B cell (primary cell): Measurements from ENCODE around the gene PPP2R2C. TPM values are rescaled to one million over a fixed set of nuclear protein-coding genes. Genes with fewer than 3 reads are reported as not detected.

Source experiments
- ATAC-seq: fragments of 200-7000 bp; cut with Tn5 transposase; one replicate; pipeline ENCODE4 v1.10.0; 2021; ENCODE audit warnings: low read depth, mild to moderate bottlenecking, moderate number of reproducible peaks, moderate library complexity
- CTCF ChIA-PET: fragments of 350-600 bp; sonication (Branson Sonifier 250); formaldehyde crosslinking; loops from one replicate; lab custom pipeline; 2021; ENCODE audit warnings: antibody characterized with exemption, inconsistent platforms; lab: Charles Lee
- POLR2A ChIA-PET: fragments of 350-600 bp; sonication (Branson Sonifier 250); formaldehyde crosslinking; loops from one replicate; lab custom pipeline; 2021; ENCODE audit warnings: antibody characterized with exemption; lab: Charles Lee
- DNase-seq: peaks from one replicate; pipeline ENCODE4 v3.0.0; 2013
- H2AFZ ChIP-seq: 2 replicates; pipeline ENCODE4 v1.6.1; 2012; ENCODE audit warnings: mild to moderate bottlenecking, low read depth, low read length; ENCODE audit not compliant: insufficient read depth, poor library complexity, severe bottlenecking
- H3K27ac ChIP-seq, 2 donors: 1 replicate in 1 of 2; 2 replicates in 1 of 2; pipeline ENCODE4 v1.5.1; 2012 to 2013; ENCODE audit warnings: low read length in 2 of 2, mild to moderate bottlenecking in 2 of 2, moderate library complexity in 1 of 2
- H3K27me3 ChIP-seq, 4 experiments: fragments of 200-600 bp in 1 of 4; sonication (generic) in 1 of 4; replicated peaks in 1 of 4; 1 replicate in 2 of 4; 2 replicates in 2 of 4; pipeline versions ENCODE4 v1.6.1 to v1.7.0; 2013 to 2016; ENCODE audit warnings: low read length in 3 of 4, mild to moderate bottlenecking in 2 of 4, mixed read lengths in 1 of 4, moderate library complexity in 1 of 4; ENCODE audit not compliant: insufficient read depth in 4 of 4, control insufficient read depth in 3 of 4; ENCODE audit errors: control extremely low read depth in 1 of 4
- H3K36me3 ChIP-seq, 2 experiments: replicated peaks in 1 of 2; 1 replicate in 1 of 2; 2 replicates in 1 of 2; pipeline versions ENCODE4 v1.6.1 to v1.7.1; 2013; ENCODE audit warnings: low read length in 1 of 2; ENCODE audit not compliant: insufficient read depth in 2 of 2, control insufficient read depth in 1 of 2; ENCODE audit errors: control extremely low read depth in 1 of 2, extremely low read depth in 1 of 2
- H3K4me1 ChIP-seq, 2 donors: fragments of 200-600 bp in 1 of 2; sonication (generic) in 1 of 2; 1 replicate in 1 of 2; 2 replicates in 1 of 2; pipeline versions ENCODE4 v1.5.1 to v1.6.1; 2013 to 2017; ENCODE audit warnings: low read length in 2 of 2; ENCODE audit not compliant: control insufficient read depth in 2 of 2, insufficient read depth in 2 of 2
- H3K4me2 ChIP-seq: replicated peaks from 2 replicates; pipeline ENCODE3; 2012; ENCODE audit warnings: mild to moderate bottlenecking, low read depth, low read length; ENCODE audit not compliant: poor library complexity, severe bottlenecking
- H3K4me3 ChIP-seq, 5 experiments: fragments of 200-600 bp in 1 of 5; sonication (generic) in 1 of 5; 1 replicate in 3 of 5; 2 replicates in 2 of 5; pipeline versions ENCODE4 v1.5.1 to v1.7.0; 2011 to 2016; ENCODE audit warnings: low read length in 4 of 5, mild to moderate bottlenecking in 4 of 5, low read depth in 2 of 5, control low read depth in 1 of 5, moderate library complexity in 1 of 5; ENCODE audit not compliant: insufficient read depth in 1 of 5; ENCODE audit errors: control extremely low read depth in 1 of 5, extremely low read depth in 1 of 5
- H3K79me2 ChIP-seq: fragments of 200-600 bp; sonication (generic); one replicate; pipeline ENCODE4 v1.6.0; 2016; ENCODE audit warnings: low read length; ENCODE audit not compliant: control insufficient read depth, insufficient read depth
- H3K9ac ChIP-seq: fragments of 200-600 bp; sonication (generic); 2 replicates; pipeline ENCODE4 v1.6.1; 2017; ENCODE audit warnings: mild to moderate bottlenecking, low read length, moderate library complexity
- H3K9me3 ChIP-seq, 3 donors: one replicate each; pipeline versions ENCODE4 v1.6.1 to v1.7.1; 2013; ENCODE audit warnings: low read length in 2 of 3; ENCODE audit not compliant: control insufficient read depth in 2 of 3, insufficient read depth in 1 of 3; ENCODE audit errors: control extremely low read depth in 1 of 3
- H4K20me1 ChIP-seq: 2 replicates; pipeline ENCODE4 v1.6.0; 2012; ENCODE audit warnings: mild to moderate bottlenecking, low read length; ENCODE audit not compliant: insufficient read depth, control insufficient read depth, poor library complexity, severe bottlenecking
- H3K27ac Mint-ChIP-seq: one replicate; pipeline ENCODE4 v1.8.0; 2021; ENCODE audit warnings: mixed read lengths
- H3K27me3 Mint-ChIP-seq: one replicate; pipeline ENCODE4 v1.8.0; 2021; ENCODE audit warnings: mixed read lengths
- H3K4me1 Mint-ChIP-seq: one replicate; pipeline ENCODE4 v1.8.0; 2021; ENCODE audit warnings: mixed read lengths
- H3K4me3 Mint-ChIP-seq: one replicate; pipeline ENCODE4 v1.8.0; 2021; ENCODE audit warnings: mixed read lengths
- H3K9me3 Mint-ChIP-seq: one replicate; pipeline ENCODE4 v1.8.0; 2022; ENCODE audit warnings: mixed read lengths; ENCODE audit not compliant: insufficient read depth
- EZH2 ChIP-seq: IDR thresholded peaks from 2 replicates; pipeline ENCODE4 v1.6.1; 2012; ENCODE audit warnings: borderline replicate concordance, low read depth, mild to moderate bottlenecking, moderate library complexity, low read length; ENCODE audit not compliant: insufficient read depth, poor library complexity, severe bottlenecking
- WGBS: methylation state at CpG from one replicate; pipeline ENCODE4 v1.1.5; 2013; ENCODE audit warnings: missing lambda C conversion rate; ENCODE audit not compliant: insufficient coverage; 5-methylcytosine and 5-hydroxymethylcytosine counted together
- intact Hi-C: fragments of 100-400 bp; cut with micrococcal nuclease; formaldehyde crosslinking; loops from one replicate; pipeline ENCODE4 v1.10.0; 2022
- polyA plus RNA-seq: library from polyadenylated mRNA; depleted of rRNA; stranded (reverse); fragments of >200 nt; gene quantifications from 2 replicates; pipeline ENCODE4 v1.2.3, GENCODE V29; 2012
- total RNA-seq, 2 donors: library from RNA; stranded (reverse); fragments of 120-200 nt in 1 of 2; gene quantifications; 1 replicate in 1 of 2; 2 replicates in 1 of 2; pipeline versions ENCODE4 v1.2.3 to v1.2.4, GENCODE V29; 2013 to 2022
- TF ChIP-seq, protein P1 (sequence below): fragments of 200-600 bp; IDR thresholded peaks from one replicate; pipeline ENCODE4 v1.8.0; 2022; ENCODE audit warnings: antibody characterized with exemption, mild to moderate bottlenecking

The PPP2R2C gene
- total and polyA plus RNA-seq, 2 donors (not counting 1 experiment from before 2014, with no cell fraction given): not detected

DNA sequence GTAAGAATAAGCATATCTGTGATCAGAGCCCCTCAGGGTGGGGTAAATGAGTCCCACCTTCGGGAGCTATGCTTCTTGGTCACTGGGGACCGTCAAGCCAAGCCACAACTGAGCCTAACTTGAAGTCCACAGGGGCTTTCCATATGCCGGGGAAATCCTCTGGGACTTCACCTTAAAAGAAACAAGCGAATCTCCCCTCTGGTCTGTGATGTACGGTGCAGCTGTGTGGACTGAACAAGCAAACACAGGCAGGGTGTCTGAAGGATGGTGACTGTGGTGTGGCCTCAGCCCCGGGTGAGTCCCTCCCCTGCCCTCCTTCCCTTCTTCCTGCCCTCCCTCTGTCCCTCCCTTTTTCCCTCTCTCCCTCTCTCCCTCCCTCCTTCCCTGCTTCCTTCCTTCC, 29.7 kb upstream of the PPP2R2C start:
- H3K9me3 Mint-ChIP-seq: peaks cover 11% of the 10 kb centered on the region
- Histone ChIP-seq H3K79me2 (no peaks in the 10 kb centered on the region), H3K4me3 (no peak overlapping the region), H2AFZ (no peak overlapping the region), H3K4me1 (no peaks in the 10 kb centered on the region), H3K9ac (no peak overlapping the region), H3K27me3 (no peaks in the 10 kb centered on the region), H3K27ac (no peak overlapping the region), H3K4me2 (no peak overlapping the region), H3K9me3 (peaks cover 0 to 19% (median 17%) of the 10 kb centered on the region in 3 donors), H4K20me1 (no peaks in the 10 kb centered on the region), H3K36me3 (no peaks in the 10 kb centered on the region)
- no peak overlapping the region for H3K27ac Mint-ChIP-seq
- ATAC-seq (no peak), DNase-seq (no peak)
- ChIA-PET CTCF (no interaction called here), POLR2A (no interaction called here)
- no peak overlapping the region for H3K4me3 Mint-ChIP-seq
- intact Hi-C loops: no loop called here
- TF ChIP-seq, protein P1, sequence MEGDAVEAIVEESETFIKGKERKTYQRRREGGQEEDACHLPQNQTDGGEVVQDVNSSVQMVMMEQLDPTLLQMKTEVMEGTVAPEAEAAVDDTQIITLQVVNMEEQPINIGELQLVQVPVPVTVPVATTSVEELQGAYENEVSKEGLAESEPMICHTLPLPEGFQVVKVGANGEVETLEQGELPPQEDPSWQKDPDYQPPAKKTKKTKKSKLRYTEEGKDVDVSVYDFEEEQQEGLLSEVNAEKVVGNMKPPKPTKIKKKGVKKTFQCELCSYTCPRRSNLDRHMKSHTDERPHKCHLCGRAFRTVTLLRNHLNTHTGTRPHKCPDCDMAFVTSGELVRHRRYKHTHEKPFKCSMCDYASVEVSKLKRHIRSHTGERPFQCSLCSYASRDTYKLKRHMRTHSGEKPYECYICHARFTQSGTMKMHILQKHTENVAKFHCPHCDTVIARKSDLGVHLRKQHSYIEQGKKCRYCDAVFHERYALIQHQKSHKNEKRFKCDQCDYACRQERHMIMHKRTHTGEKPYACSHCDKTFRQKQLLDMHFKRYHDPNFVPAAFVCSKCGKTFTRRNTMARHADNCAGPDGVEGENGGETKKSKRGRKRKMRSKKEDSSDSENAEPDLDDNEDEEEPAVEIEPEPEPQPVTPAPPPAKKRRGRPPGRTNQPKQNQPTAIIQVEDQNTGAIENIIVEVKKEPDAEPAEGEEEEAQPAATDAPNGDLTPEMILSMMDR: no peak
- no peak for TF ChIP-seq EZH2
- H3K27me3 Mint-ChIP-seq: peaks cover 12% of the 10 kb centered on the region
- WGBS: 71% methylated on average over 3 of the region's 6 CpGs
- H3K4me1 Mint-ChIP-seq: no peaks in the 10 kb centered on the region

DNA sequence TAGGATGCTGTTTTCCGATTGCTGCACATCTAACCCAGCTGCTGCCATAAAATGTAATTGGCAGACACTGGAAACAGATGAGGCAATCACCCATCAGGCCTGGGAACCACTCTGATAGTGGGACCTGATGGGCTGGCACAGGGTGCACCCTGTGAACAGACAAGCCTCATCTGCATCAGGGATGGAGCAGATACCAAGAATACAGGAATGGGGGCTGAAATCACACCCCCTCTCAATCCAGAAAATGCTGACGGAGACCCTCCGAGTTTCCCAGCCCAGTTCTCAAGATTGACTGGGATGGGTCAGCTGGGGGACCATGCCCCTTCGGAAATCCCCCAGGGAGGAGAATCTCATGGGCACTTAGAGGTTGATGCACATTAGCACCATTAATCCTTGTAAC, 28.8 kb upstream of the PPP2R2C start:
- ChIA-PET POLR2A (no interaction called here), CTCF (no interaction called here)
- ATAC-seq (no peak), DNase-seq (no peak)
- no peaks in the 10 kb centered on the region for H3K27me3 ChIP-seq
- H3K4me1 ChIP-seq: no peaks in the 10 kb centered on the region
- peaks cover 16% of the 10 kb centered on the region for H3K27me3 Mint-ChIP-seq
- peaks cover 10% of the 10 kb centered on the region for H3K9me3 Mint-ChIP-seq
- no peaks in the 10 kb centered on the region for H3K4me1 Mint-ChIP-seq
- no peaks in the 10 kb centered on the region for H3K79me2 ChIP-seq
- intact Hi-C loops: no loop called here
- no peak overlapping the region for H3K27ac Mint-ChIP-seq
- peaks cover 0 to 14% (median 12%) of the 10 kb centered on the region in 3 donors for H3K9me3 ChIP-seq
- H3K27ac ChIP-seq: no peak overlapping the region
- no peak overlapping the region for H3K9ac ChIP-seq
- no peak overlapping the region for H2AFZ ChIP-seq
- H3K36me3 ChIP-seq: no peaks in the 10 kb centered on the region
- H3K4me3 ChIP-seq: no peak overlapping the region
- TF ChIP-seq, protein P1: no peak
- no peak for TF ChIP-seq EZH2
- no peak overlapping the region for H3K4me3 Mint-ChIP-seq
- no peak overlapping the region for H3K4me2 ChIP-seq
- no peaks in the 10 kb centered on the region for H4K20me1 ChIP-seq
- 82% methylated on average over 2 of the region's 4 CpGs for WGBS
